Activated B cell treated with CpG ODN at 0.5 μM for 24 hours (primary cell): ENCODE measurements around the gene DMRTC2. TPM values are rescaled to one million over a fixed set of nuclear protein-coding genes. Genes with fewer than 3 reads are reported as not detected.

ENCODE experiments used
- ATAC-seq: fragments of 200-7000 bp; cut with Tn5 transposase; one replicate; pipeline ENCODE4 v1.10.0; 2021; ENCODE audit warnings: low read depth, mild to moderate bottlenecking, moderate library complexity
- CTCF ChIA-PET: fragments of 350-600 bp; sonication (Branson Sonifier 250); formaldehyde crosslinking; loops from one replicate; lab custom pipeline; 2021; ENCODE audit warnings: antibody characterized with exemption; lab: Charles Lee
- POLR2A ChIA-PET: fragments of 350-600 bp; sonication (Branson Sonifier 250); formaldehyde crosslinking; loops from one replicate; lab custom pipeline; 2021; ENCODE audit warnings: antibody characterized with exemption; lab: Charles Lee
- DNase-seq: peaks from one replicate; pipeline ENCODE4 v3.0.0; 2022
- H3K27ac Mint-ChIP-seq: one replicate; pipeline ENCODE4 v1.8.0; 2020; ENCODE audit warnings: mixed read lengths
- H3K27me3 Mint-ChIP-seq: one replicate; pipeline ENCODE4 v1.8.0; 2021; ENCODE audit warnings: mixed read lengths
- H3K36me3 Mint-ChIP-seq: one replicate; pipeline ENCODE4 v1.8.0; 2021; ENCODE audit warnings: low read depth, mixed read lengths
- H3K4me1 Mint-ChIP-seq: one replicate; pipeline ENCODE4 v1.8.0; 2021; ENCODE audit warnings: mixed read lengths
- H3K4me3 Mint-ChIP-seq: one replicate; pipeline ENCODE4 v1.8.0; 2020; ENCODE audit warnings: mild to moderate bottlenecking, mixed read lengths
- H3K9me3 Mint-ChIP-seq: one replicate; pipeline ENCODE4 v1.8.0; 2020; ENCODE audit warnings: mixed read lengths
- CTCF ChIP-seq: fragments of 200-600 bp; IDR thresholded peaks from one replicate; pipeline ENCODE4 v1.8.0; 2022; ENCODE audit warnings: antibody characterized with exemption, mild to moderate bottlenecking
- intact Hi-C: fragments of 100-400 bp; cut with micrococcal nuclease; formaldehyde crosslinking; loops from one replicate; pipeline ENCODE4 v1.15.1; 2024
- total RNA-seq: library from RNA; stranded (reverse); gene quantifications from 2 replicates; pipeline ENCODE4 v1.2.3, GENCODE V29; 2022

Gene DMRTC2
- total RNA-seq, 1 donor from 2014 or later: not detected

GRCh38 chr19:41862445-41862986 lies 17.7 kb downstream of the DMRTC2 start:
- peaks cover 62% of the 10 kb centered on the region for H3K4me1 Mint-ChIP-seq
- ChIA-PET POLR2A (interaction anchor here (0.6 to 3.3 kb wide), 7 partner anchors 10 to 223 kb away, joined by 3 to 15 read pairs (median 4); partner anchors contain the start of genes CD79A and RABAC1), CTCF (interaction anchor here (0.7 to 1.9 kb wide), 2 partner anchors 10 to 59 kb away, joined by 3 to 8 read pairs; no protein-coding TSS in a partner anchor)
- DNase-seq (no peak), ATAC-seq (no peak)
- H3K27ac Mint-ChIP-seq: no peak overlapping the region
- H3K9me3 Mint-ChIP-seq: no peaks in the 10 kb centered on the region
- H3K4me3 Mint-ChIP-seq: peak overlapping the region; percentile 94
- peaks cover 62% of the 10 kb centered on the region for H3K36me3 Mint-ChIP-seq
- H3K27me3 Mint-ChIP-seq: no peaks in the 10 kb centered on the region
- intact Hi-C loops: no loop called here
- TF ChIP-seq CTCF: no peak

- DNase-seq (no peak), ATAC-seq (no peak)
- ChIA-PET CTCF (interaction anchor here (1.2 to 1.9 kb wide), 2 partner anchors 9 to 89 kb away, joined by 4 to 8 read pairs; no protein-coding TSS in a partner anchor), POLR2A (interaction anchor here (0.5 to 3.3 kb wide), 10 partner anchors 9 to 566 kb away, joined by 3 to 15 read pairs (median 4); partner anchors contain the start of genes CD79A, ERFL and RABAC1)
- Mint-ChIP-seq H3K4me3 (peak overlapping the region; percentile 94), H3K36me3 (peaks cover 70% of the 10 kb centered on the region), H3K27ac (peak overlapping the region; percentile 65), H3K4me1 (peaks cover 70% of the 10 kb centered on the region), H3K9me3 (no peaks in the 10 kb centered on the region), H3K27me3 (no peaks in the 10 kb centered on the region)
- intact Hi-C loops: no loop called here
- TF ChIP-seq CTCF: no peak
These were observed 18.5 kb downstream of the DMRTC2 start for GRCh38 chr19:41863209-41863931.

- H3K4me3 Mint-ChIP-seq: no peak overlapping the region
- intact Hi-C loops: no loop called here
- ChIA-PET CTCF (interaction anchor here (1.0 to 1.2 kb wide), 2 partner anchors 72 to 88 kb away, joined by 3 to 4 read pairs; no protein-coding TSS in a partner anchor), POLR2A (interaction anchor here (1.0 to 3.3 kb wide), 4 partner anchors 8 to 46 kb away, joined by 3 to 15 read pairs (median 7); partner anchors contain the start of gene CD79A)
- no peak for ATAC-seq
- H3K4me1 Mint-ChIP-seq: peaks cover 74% of the 10 kb centered on the region
- peak overlapping the region; percentile 56 for H3K27ac Mint-ChIP-seq
- no peaks in the 10 kb centered on the region for H3K27me3 Mint-ChIP-seq
- H3K36me3 Mint-ChIP-seq: peaks cover 80% of the 10 kb centered on the region
- H3K9me3 Mint-ChIP-seq: no peaks in the 10 kb centered on the region
- DNase-seq: no peak
- TF ChIP-seq CTCF: no peak
These were observed 19.5 kb downstream of the DMRTC2 start for GRCh38 chr19:41864374-41864773.

GRCh38 chr19:41866284-41866683 lies 21.4 kb downstream of the DMRTC2 start:
- peaks cover 83% of the 10 kb centered on the region for H3K4me1 Mint-ChIP-seq
- ATAC-seq (no peak), DNase-seq (no peak)
- peaks cover 85% of the 10 kb centered on the region for H3K36me3 Mint-ChIP-seq
- H3K27ac Mint-ChIP-seq: peak overlapping the region; percentile 59
- intact Hi-C loops: no loop called here
- H3K27me3 Mint-ChIP-seq: no peaks in the 10 kb centered on the region
- H3K4me3 Mint-ChIP-seq: no peak overlapping the region
- CTCF ChIA-PET: no interaction called here
- H3K9me3 Mint-ChIP-seq: no peaks in the 10 kb centered on the region
- TF ChIP-seq CTCF: no peak
- POLR2A ChIA-PET: interaction anchor here (0.7 to 2.0 kb wide), 6 partner anchors 9 to 568 kb away, joined by 3 to 10 read pairs (median 6); no protein-coding TSS in a partner anchor
